K562 (cell line): Measurements from ENCODE around the gene RUNDC3A. TPM values are rescaled to one million over a fixed set of nuclear protein-coding genes. Genes with fewer than 3 reads are reported as not detected.

Experiments used
- COPS2 ChIP-seq: fragments of 450-650 bp; conservative IDR thresholded peaks from 2 replicates; pipeline ENCODE4 v1.6.1; 2016; ENCODE audit warnings: mild to moderate bottlenecking, moderate library complexity
- CREB3L1 ChIP-seq: fragments of 450-650 bp; IDR thresholded peaks from 2 replicates; pipeline ENCODE4 v1.6.1; 2014; ENCODE audit warnings: low read depth, mild to moderate bottlenecking, moderate library complexity, borderline replicate concordance
- GTF3C2 ChIP-seq: IDR thresholded peaks from 3 replicates; pipeline ENCODE4 v1.6.1; 2011; ENCODE audit warnings: borderline replicate concordance, mild to moderate bottlenecking, moderate library complexity; ENCODE audit not compliant: insufficient read length; ENCODE audit errors: extremely low read depth
- NR2C1 ChIP-seq, 2 experiments: fragments of 450-650 bp; IDR thresholded peaks; 2 replicates each; pipeline ENCODE4 v1.6.1; 2017; ENCODE audit warnings: mild to moderate bottlenecking in 2 of 2, antibody characterized with exemption in 1 of 2, inconsistent platforms in 1 of 2, missing compliant biosample characterization in 1 of 2, missing genetic modification characterization in 1 of 2
- ZNF140 ChIP-seq: fragments of 250-450 bp; sonication (Bioruptor Pico); IDR thresholded peaks from 2 replicates; pipeline ENCODE4 v1.8.0; 2021; ENCODE audit warnings: moderate library complexity, mild to moderate bottlenecking, inconsistent platforms
- ZNF316 ChIP-seq: fragments of 450-650 bp; IDR thresholded peaks from 2 replicates; pipeline ENCODE4 v1.6.1; 2016
- ZNF76 ChIP-seq: fragments of 250-450 bp; sonication (Bioruptor Pico); IDR thresholded peaks from 2 replicates; pipeline ENCODE4 v1.4.0; 2020; ENCODE audit warnings: mild to moderate bottlenecking, moderate library complexity, borderline replicate concordance
- ZNF830 ChIP-seq: fragments of 250-450 bp; sonication (Bioruptor Pico); IDR thresholded peaks from 2 replicates; pipeline ENCODE4 v1.5.0; 2021; ENCODE audit warnings: mild to moderate bottlenecking
- polyA plus RNA-seq, 8 experiments: library from polyadenylated mRNA; depleted of rRNA in 4 of 8; stranded (reverse) in 5 of 8; unstranded in 3 of 8; fragments of >200 nt; fragmentation: Nextera tagmentation in 2 of 8; fragmentation: Illumina TruSeq in 1 of 8; extraction: Ambion mirVana in 2 of 8; extraction: Trizol in 1 of 8; gene quantifications; 2 replicates each; pipeline versions ENCODE4 v1.2.1 to v1.2.3, GENCODE V29; 2011 to 2014; ENCODE audit warnings: inconsistent platforms in 1 of 8, missing spikeins in 1 of 8
- total RNA-seq, 7 experiments: library from RNA; depleted of rRNA in 6 of 7; stranded (reverse); fragments of >200 nt in 6 of 7; fragmentation: Illumina TruSeq in 2 of 7; extraction: Trizol in 2 of 7; gene quantifications; 2 replicates each; pipeline versions ENCODE4 v1.2.1 to v1.2.3, GENCODE V29; 2011 to 2021; ENCODE audit warnings: low replicate concordance in 1 of 7

RUNDC3A gene
- total and polyA plus RNA-seq, 9 of the 15 experiments (the other 6 are each of a cell fraction or from before 2014, with no cell fraction given): not detected

- TF ChIP-seq NR2C1 (IDR thresholded peaks at IDR 0.05): no peak
- TF ChIP-seq NR2C1 (tag; IDR thresholded peaks at IDR 0.05): no peak
- TF ChIP-seq COPS2: no peak
- peak; percentile 77 for TF ChIP-seq ZNF316
- no peak for TF ChIP-seq ZNF830
- no peak for TF ChIP-seq GTF3C2
- TF ChIP-seq ZNF140: no peak
- TF ChIP-seq ZNF76 (CRISPR knock-in tag): no peak
- no peak for TF ChIP-seq CREB3L1
Observed at GRCh38 chr17:44317545-44317944, 9.1 kb downstream of the RUNDC3A start (continued).
